Skeletal muscle tissue (tissue), 4 donors: ENCODE data around the gene CPNE2. TPM values are rescaled to one million over a fixed set of nuclear protein-coding genes. Genes with fewer than 3 reads are reported as not detected.

Source experiments
- H3K27ac ChIP-seq: one replicate; pipeline ENCODE4 v1.7.0; 2013; ENCODE audit warnings: mild to moderate bottlenecking, low read depth, low read length, inconsistent platforms
- H3K27me3 ChIP-seq, 3 donors: one replicate each; pipeline ENCODE4 v1.7.0; 2013; ENCODE audit warnings: low read length in 3 of 3; ENCODE audit not compliant: control insufficient read depth in 3 of 3, insufficient read depth in 3 of 3
- H3K36me3 ChIP-seq, 3 donors: one replicate each; pipeline ENCODE4 v1.7.0; 2013; ENCODE audit warnings: low read length in 3 of 3; ENCODE audit not compliant: control insufficient read depth in 3 of 3, insufficient read depth in 3 of 3
- H3K4me1 ChIP-seq, 3 donors: one replicate each; pipeline ENCODE4 v1.7.0; 2013; ENCODE audit warnings: low read length in 3 of 3, mild to moderate bottlenecking in 3 of 3; ENCODE audit not compliant: control insufficient read depth in 3 of 3, insufficient read depth in 3 of 3
- H3K4me3 ChIP-seq, 3 donors: one replicate each; pipeline ENCODE4 v1.7.0; 2013; ENCODE audit warnings: low read length in 3 of 3
- H3K9ac ChIP-seq, 3 donors: one replicate each; pipeline ENCODE4 v1.7.0; 2013; ENCODE audit warnings: low read length in 3 of 3, mild to moderate bottlenecking in 3 of 3, moderate library complexity in 2 of 3, low read depth in 1 of 3
- H3K9me3 ChIP-seq, 3 donors: one replicate each; pipeline ENCODE4 v1.7.0; 2013; ENCODE audit warnings: low read length in 3 of 3; ENCODE audit not compliant: control insufficient read depth in 3 of 3
- total RNA-seq: library from RNA; depleted of rRNA; stranded (reverse); fragments of >200 nt; gene quantifications from one replicate; pipeline ENCODE4 v1.2.3, GENCODE V29; 2014
- donor health status: Osteomylitis.

Gene CPNE2
- total RNA-seq: 8.9 TPM

DNA sequence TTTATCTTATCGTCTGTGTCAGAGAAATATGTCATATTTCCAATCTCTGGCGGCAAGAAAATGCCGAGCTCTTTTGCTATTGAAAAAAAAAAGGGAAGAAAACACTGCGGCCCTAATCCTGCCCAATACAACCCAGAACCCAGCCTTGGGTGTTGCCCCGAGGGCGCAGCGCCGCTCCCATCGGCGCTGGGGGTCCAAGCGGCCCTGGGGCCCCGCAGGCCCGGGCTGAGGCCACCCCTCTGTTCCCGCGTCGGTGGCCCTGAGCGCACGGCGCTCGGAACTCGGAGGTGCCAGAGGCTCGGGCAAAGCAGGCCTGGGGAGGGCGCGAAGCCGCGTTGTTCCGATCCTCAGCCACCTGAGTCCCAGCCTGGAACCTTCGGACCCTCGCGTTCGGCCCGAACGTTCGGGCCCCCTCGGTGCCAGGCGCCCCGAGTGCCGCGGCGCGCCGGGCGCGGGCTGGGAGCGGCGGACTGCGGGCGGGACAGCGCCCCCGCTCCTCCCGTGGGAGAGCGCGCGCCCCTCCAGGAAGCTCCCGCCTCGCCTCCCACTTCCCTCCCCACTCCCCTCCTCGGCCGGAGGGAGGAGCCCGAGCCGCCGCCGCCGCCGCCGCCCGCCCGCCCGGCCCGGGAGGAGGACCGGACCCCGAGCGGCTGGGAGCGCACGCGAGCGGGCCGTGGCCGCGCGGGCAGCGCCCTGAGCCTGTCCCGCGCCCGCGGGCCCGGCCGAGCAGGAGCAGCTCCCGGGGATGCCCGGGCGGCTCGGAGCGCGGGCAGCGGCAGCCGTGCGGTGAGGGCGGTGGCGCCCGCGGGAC is at the start of gene CPNE2:
Gene CPNE2, plus strand, starts transcription at position 609 of the 811 bp plus-strand sequence. CDS start 18,160 bp downstream, outside the sequence.
- Histone ChIP-seq H3K9ac (peak within 1 kb of the TSS; percentile 83 to 87 (median 83)), H3K27ac (peak within 1 kb of the TSS; percentile 47), H3K9me3 (no peaks in the 10 kb centered on the region), H3K27me3 (no peaks in the 10 kb centered on the region), H3K36me3 (no peaks in the 10 kb centered on the region), H3K4me3 (peak within 1 kb of the TSS; percentile 66 to 83 (median 79)), H3K4me1 (peaks cover 21 to 25% (median 22%) of the 10 kb centered on the region in 3 donors)

DNA sequence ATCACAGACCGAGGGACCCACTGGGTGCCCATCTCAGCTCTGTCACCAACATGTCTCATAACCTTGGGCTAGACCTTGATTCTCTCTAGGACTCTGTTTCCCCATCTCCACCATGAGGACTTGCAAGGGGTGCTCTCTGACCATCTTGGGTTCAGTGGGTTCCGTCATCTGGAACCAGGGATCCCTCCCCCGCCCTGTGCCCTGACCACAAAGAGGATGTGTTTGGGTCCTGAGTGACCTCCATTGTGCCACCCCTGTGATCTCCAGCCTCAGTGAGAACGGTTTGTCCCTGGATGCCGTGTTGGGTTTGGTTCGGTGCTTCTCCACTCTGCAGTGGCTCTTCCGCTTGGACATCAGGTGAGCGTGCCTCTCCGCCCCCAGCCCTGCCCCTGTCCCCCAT is 49.1 kb upstream of the CPNE2 start:
- no peak overlapping the region for H3K9ac ChIP-seq
- peaks cover 5 to 9% (median 5%) of the 10 kb centered on the region in 3 donors for H3K36me3 ChIP-seq
- H3K4me1 ChIP-seq: peaks cover 3 to 13% (median 10%) of the 10 kb centered on the region in 3 donors
- no peak overlapping the region for H3K27ac ChIP-seq
- H3K27me3 ChIP-seq: no peaks in the 10 kb centered on the region
- H3K9me3 ChIP-seq: no peaks in the 10 kb centered on the region
- no peak overlapping the region for H3K4me3 ChIP-seq

DNA sequence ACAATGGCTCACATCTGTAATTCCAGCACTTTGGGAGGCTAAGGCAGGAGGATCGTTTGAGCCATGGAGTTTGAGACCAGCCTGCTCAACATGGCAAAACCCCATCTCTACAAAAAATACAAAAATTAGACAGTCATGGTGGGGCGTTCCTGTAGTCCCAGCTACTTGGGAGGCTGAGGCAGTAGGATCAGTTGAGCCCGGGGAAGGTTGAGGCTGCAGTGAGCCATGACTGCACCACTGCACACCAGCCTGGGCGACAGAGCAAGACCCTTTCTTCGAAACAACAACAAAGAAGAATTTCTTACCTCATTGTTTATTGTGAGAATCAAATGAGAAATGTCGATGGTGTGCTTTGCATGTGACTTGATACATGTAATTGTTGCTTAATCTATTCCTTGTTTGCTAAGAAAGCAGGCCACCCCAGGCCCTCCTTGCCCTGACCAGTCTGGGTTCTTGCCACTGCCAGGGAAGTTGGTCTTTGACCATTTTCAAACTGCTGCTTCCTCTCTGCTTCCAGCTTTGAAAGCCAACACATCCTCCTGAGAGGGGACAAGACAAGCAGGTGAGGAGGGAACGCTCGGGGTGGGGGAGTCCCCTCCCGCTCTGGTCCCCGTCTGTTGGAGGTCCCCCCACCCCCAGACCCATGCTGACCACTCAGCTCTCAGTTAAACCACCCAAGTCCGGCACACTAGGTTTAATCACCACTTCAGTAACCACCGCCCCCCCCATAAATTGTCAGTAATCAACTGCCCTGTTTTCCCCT is 47.3 kb upstream of the CPNE2 start:
- H3K27me3 ChIP-seq: no peaks in the 10 kb centered on the region
- no peak overlapping the region for H3K27ac ChIP-seq
- H3K9me3 ChIP-seq: no peaks in the 10 kb centered on the region
- peak overlapping the region in 2 of 3 donors; percentile 32 to 77 for H3K9ac ChIP-seq
- peak overlapping the region; percentile 16 to 54 (median 51) for H3K4me3 ChIP-seq
- H3K36me3 ChIP-seq: peaks cover 5 to 11% (median 5%) of the 10 kb centered on the region in 3 donors
- H3K4me1 ChIP-seq: peaks cover 3 to 13% (median 10%) of the 10 kb centered on the region in 3 donors

DNA sequence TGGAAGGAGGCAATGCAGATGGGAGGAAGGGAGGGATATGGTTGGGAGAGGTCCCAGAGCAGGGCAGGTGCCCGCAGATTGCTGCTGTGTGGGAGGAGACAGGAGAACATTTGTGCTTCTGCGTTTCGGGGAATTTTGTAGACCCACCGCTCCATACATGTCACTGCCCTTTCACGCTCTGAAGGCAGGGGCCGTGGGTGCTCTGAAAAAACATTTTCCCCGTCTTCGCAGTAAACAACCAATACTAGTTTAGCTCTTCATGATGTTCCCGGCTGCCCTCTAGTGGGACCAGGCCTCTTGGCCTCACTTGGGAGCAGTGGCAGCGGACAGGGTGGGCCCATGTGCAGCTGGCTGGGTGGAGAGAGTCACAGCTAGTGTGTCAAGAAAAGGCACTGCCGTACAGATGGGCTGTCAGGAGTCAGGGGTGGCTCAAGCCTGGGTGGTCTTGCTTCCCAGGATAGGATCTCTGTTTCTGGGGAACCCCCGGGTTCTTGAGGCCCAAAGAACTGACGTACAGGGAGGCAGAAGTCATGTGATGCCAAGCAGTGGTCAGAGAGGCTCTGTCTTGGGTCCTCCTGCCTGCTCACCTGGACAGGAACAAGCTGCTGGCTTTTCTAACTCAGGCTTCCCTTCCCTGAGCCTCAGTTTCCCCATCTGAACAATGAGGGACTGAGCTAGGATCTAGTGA is 46.5 kb upstream of the CPNE2 start:
- Histone ChIP-seq H3K9ac (peak overlapping the region; percentile 32 to 77 (median 53)), H3K9me3 (no peaks in the 10 kb centered on the region), H3K27ac (no peak overlapping the region), H3K4me3 (peak overlapping the region; percentile 16 to 54 (median 51)), H3K36me3 (peaks cover 2 to 7% (median 5%) of the 10 kb centered on the region in 3 donors), H3K4me1 (peaks cover 3 to 13% (median 10%) of the 10 kb centered on the region in 3 donors), H3K27me3 (no peaks in the 10 kb centered on the region)

DNA sequence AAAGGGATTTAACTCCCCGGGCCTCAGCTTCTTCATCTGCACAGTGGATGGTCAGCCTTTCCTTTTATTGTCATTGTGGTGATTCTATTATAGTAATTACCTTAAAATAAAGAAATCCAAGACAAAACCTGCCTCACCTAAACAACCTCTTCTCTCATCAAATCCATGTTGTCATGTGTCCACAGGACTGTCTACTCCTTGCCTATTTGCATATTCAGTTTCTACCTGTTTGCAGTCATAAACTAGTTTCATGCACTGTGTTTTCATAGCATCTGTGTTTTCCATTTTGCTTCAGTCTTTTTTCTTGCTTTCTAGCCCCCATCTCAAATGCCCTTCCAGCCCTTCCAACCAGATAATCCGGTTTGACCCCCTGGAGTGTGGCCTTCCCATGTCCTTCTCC is 44.3 kb upstream of the CPNE2 start:
- no peak overlapping the region for H3K9ac ChIP-seq
- H3K4me3 ChIP-seq: no peak overlapping the region
- no peak overlapping the region for H3K27ac ChIP-seq
- no peaks in the 10 kb centered on the region for H3K9me3 ChIP-seq
- H3K27me3 ChIP-seq: no peaks in the 10 kb centered on the region
- H3K4me1 ChIP-seq: peaks cover 3 to 8% (median 7%) of the 10 kb centered on the region in 3 donors
- peaks cover 2 to 7% (median 5%) of the 10 kb centered on the region in 3 donors for H3K36me3 ChIP-seq

DNA sequence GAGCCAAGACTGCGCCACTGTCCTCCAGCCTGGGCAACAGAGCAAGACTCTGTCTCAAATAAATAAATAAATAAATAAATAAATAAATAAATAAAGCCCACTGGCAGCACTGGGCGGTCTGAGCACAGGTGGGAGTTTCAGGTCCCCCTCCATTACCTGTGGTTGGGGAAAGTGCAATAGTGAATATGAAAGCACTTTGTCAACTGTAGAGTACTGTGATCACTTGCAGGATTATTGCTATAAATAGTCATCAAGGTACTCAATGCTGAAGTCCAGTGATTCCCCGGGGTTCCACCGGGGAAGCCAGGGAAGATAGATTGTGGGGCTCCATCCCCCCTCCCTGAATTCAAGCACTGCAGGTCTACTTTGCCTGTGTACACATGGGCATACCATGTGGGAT is 42.7 kb upstream of the CPNE2 start:
- Histone ChIP-seq H3K27ac (no peak overlapping the region), H3K4me3 (no peak overlapping the region), H3K4me1 (peaks cover 3 to 8% (median 7%) of the 10 kb centered on the region in 3 donors), H3K9me3 (no peaks in the 10 kb centered on the region), H3K36me3 (peaks cover 0 to 6% (median 0%) of the 10 kb centered on the region in 3 donors), H3K9ac (no peak overlapping the region), H3K27me3 (no peaks in the 10 kb centered on the region)

DNA sequence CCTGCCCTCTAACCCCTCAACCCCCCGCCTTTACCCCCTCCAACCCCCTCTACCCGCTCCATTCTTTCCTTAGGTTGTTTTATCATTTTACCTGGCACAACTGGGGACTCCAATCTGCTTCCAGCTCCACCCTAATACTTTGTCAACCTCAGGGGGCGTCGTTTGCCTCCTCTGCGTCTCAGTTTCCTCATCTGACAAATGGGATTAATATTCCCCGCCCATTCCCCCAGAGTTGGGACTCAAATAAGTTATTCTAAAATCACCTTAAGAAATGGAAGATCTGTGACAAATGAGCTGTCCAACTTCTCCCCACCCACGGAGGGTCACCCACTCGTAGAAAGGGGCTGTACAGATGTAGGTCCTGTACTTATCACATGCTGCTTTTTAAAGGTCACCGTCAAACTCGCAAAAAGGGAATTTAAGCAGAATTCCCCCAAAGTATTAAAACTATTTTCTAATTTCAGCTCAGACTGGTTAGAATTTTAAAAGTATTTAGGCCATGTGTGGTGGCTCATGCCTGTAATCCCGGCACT is 40.6 kb upstream of the CPNE2 start:
- no peaks in the 10 kb centered on the region for H3K9me3 ChIP-seq
- H3K4me3 ChIP-seq: no peak overlapping the region
- H3K36me3 ChIP-seq: peaks cover 0 to 17% (median 2%) of the 10 kb centered on the region in 3 donors
- H3K4me1 ChIP-seq: no peaks in the 10 kb centered on the region
- H3K9ac ChIP-seq: no peak overlapping the region
- no peak overlapping the region for H3K27ac ChIP-seq
- no peaks in the 10 kb centered on the region for H3K27me3 ChIP-seq

DNA sequence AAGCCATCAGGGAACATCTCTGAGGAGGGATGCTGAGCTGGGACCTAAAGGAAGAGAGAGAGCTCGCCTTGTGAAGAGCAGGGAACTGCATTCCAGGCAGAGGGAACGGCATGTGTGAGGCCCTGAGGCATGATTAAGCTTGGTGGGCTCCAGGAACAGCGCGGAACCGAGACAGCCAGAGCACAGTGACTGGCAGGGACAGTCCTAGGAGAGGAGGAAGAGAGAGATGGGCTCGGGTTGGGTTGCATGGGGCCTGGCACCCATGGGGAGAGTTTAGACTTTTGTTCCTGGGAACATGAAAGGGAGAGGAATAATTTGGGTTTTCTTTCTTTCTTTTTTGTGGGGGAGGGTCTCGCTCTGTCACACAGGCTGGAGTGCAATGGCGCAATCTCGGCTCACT is 39.2 kb upstream of the CPNE2 start:
- no peak overlapping the region for H3K27ac ChIP-seq
- H3K36me3 ChIP-seq: peaks cover 2 to 21% (median 3%) of the 10 kb centered on the region in 3 donors

DNA sequence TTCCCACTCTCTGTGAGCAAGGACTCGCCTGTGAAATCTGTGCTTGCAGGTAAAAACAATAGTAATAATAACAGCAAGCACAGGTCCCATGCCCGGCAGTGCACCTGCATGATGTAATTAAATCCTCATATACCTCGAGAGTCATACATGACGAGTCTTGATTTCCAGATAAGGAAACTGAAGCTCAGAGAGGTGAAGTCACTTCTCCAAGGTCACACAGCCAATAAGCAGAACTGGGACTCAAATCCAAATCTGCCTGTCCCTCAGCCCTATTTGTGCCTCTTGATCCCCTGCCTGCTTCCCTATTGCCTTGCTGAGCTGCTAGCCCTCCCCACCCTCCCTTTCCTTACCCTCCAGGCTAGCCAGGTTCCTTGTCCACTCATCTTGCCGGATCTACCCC is 38.0 kb upstream of the CPNE2 start:
- Histone ChIP-seq H3K27me3 (no peaks in the 10 kb centered on the region), H3K27ac (no peak overlapping the region), H3K9me3 (no peaks in the 10 kb centered on the region), H3K36me3 (peaks cover 2 to 21% (median 5%) of the 10 kb centered on the region in 3 donors), H3K4me3 (no peak overlapping the region), H3K4me1 (no peaks in the 10 kb centered on the region), H3K9ac (no peak overlapping the region)

More for the DNA sequence above, 39.2 kb upstream of the CPNE2 start:
- Histone ChIP-seq H3K9ac (no peak overlapping the region), H3K27me3 (no peaks in the 10 kb centered on the region), H3K9me3 (no peaks in the 10 kb centered on the region), H3K4me1 (no peaks in the 10 kb centered on the region), H3K4me3 (no peak overlapping the region)
